ENCODE measurements around the gene RPS17.

Gene RPS17

GRCh38 chr15:82558502-82558901, 18.2 kb upstream of the RPS17 start:
- H3K4me1 Mint-ChIP-seq = no peaks in the 10 kb centered on the region
- H3K27me3 Mint-ChIP-seq = peaks cover 15% of the 10 kb centered on the region
- no peaks in the 10 kb centered on the region for H3K9me3 Mint-ChIP-seq
- DNase-seq (ENCODE audit: low spot score in 2 of 2) (no peak), ATAC-seq (replicated peaks; ENCODE audit: extremely low read depth, poor library complexity, severe bottlenecking) (no peak)
- H3K27ac Mint-ChIP-seq (ENCODE audit: low read depth) = no peak overlapping the region
- no peak overlapping the region for H3K4me3 Mint-ChIP-seq
- no peaks in the 10 kb centered on the region for H3K36me3 Mint-ChIP-seq (ENCODE audit: insufficient read depth)

DNA sequence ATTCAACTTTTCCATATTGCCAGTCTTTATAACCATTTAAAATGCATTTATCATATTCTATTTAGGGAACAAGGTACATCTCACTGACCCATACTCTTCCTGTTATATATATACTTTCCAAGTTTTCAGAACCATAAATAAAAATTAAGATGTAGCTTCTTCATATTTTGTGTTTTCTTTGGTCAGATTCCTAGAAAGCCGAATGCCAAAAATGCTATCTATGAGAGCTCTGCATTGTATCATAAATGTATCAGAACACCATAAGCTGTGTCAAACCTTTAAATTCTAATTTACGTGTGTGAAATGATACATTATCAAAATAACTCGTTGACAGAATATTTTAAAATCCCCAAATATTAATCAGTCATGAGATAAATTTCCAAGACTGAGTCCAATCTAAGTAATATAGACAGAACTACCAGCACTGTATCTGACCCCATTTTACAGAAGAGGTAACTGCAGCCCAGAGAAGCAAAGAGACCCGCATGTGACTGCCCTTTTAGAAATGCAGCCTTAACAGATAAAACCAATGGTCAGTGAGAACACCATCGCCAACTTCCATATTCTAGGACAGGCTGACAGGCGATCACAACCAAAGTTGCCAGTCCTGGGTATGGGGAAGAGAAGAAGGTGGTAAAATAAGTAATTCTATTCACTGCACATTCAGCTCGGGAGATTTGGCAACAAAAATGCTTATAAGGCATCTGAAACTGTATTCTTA, 16.2 kb upstream of the RPS17 start:
- H3K36me3 Mint-ChIP-seq (ENCODE audit: insufficient read depth) = no peaks in the 10 kb centered on the region
- peaks cover 31% of the 10 kb centered on the region for H3K27me3 Mint-ChIP-seq
- DNase-seq (ENCODE audit: low spot score in 2 of 2) (no peak), ATAC-seq (replicated peaks; ENCODE audit: extremely low read depth, poor library complexity, severe bottlenecking) (no peak)
- no peaks in the 10 kb centered on the region for H3K4me1 Mint-ChIP-seq
- no peak overlapping the region for H3K4me3 Mint-ChIP-seq
- no peaks in the 10 kb centered on the region for H3K9me3 Mint-ChIP-seq
- no peak overlapping the region for H3K27ac Mint-ChIP-seq (ENCODE audit: low read depth)

DNA sequence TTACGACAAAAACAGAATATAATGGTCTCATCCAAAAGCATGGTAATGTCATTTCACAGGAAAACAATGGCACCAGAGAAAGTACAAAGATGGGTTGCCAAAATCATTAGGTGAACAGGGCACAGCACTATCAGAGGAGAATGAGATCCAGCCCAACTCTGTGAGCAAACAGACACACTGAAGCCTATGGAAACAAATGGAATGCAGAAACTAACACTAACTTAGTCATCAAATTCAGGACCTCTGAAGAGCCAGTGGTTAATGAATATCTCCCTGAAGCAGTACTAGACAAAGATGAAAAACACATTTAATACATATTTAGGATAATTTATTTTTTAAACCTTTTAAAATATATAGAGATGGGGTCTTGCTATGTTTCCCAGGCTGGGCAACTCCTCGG, 14.6 kb upstream of the RPS17 start:
- Mint-ChIP-seq H3K27me3 (peaks cover 46% of the 10 kb centered on the region), H3K9me3 (no peaks in the 10 kb centered on the region), H3K4me3 (no peak overlapping the region), H3K27ac (ENCODE audit: low read depth) (no peak overlapping the region), H3K36me3 (ENCODE audit: insufficient read depth) (no peaks in the 10 kb centered on the region), H3K4me1 (no peaks in the 10 kb centered on the region)
- DNase-seq (ENCODE audit: low spot score in 2 of 2) (no peak), ATAC-seq (replicated peaks; ENCODE audit: extremely low read depth, poor library complexity, severe bottlenecking) (no peak)

DNA sequence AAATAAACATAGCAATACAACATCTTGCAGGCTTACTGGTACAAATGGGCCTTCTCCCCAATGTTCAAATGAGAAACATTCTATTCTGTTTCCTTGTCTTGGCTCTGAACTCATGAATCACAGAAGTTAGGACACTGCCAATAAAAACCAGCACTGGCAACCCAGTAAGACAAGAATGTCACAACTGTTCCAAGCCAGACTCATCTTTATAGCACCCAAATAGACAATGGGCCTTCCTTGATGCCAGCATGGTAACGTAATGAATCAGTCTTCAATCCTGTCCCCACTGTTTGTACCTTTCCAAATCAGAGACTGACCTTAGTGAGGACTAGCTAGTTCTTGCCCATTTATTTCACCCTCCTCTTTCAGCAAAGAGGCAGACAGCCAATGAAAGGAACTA, 14.1 kb upstream of the RPS17 start:
- H3K4me1 Mint-ChIP-seq = no peaks in the 10 kb centered on the region
- ATAC-seq (replicated peaks; ENCODE audit: extremely low read depth, poor library complexity, severe bottlenecking) (no peak), DNase-seq (ENCODE audit: low spot score in 2 of 2) (no peak)
- H3K36me3 Mint-ChIP-seq (ENCODE audit: insufficient read depth) = no peaks in the 10 kb centered on the region
- H3K27me3 Mint-ChIP-seq = peaks cover 48% of the 10 kb centered on the region
- no peak overlapping the region for H3K27ac Mint-ChIP-seq (ENCODE audit: low read depth)
- no peaks in the 10 kb centered on the region for H3K9me3 Mint-ChIP-seq
- H3K4me3 Mint-ChIP-seq = no peak overlapping the region

DNA sequence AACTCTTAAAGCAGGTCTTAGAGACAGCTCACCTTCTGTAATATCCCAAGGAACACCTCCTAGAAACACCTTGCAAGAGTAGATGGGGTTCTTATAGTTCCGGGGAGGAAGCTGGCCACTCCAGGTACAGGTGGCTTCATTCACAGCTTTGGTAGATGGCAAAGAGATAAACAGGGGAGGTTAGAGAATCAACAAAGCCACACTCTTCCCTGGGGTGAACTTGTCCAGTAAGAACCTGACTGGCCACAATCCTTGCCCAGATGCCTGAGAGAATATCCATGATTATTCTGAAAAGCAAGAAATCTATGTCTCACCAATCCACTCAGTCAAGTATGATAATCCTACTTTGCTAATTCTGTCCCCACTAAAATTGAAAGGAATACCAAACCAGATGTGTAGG, 13.6 kb upstream of the RPS17 start:
- H3K27ac Mint-ChIP-seq (ENCODE audit: low read depth) = no peak overlapping the region
- H3K27me3 Mint-ChIP-seq = peaks cover 48% of the 10 kb centered on the region
- no peak overlapping the region for H3K4me3 Mint-ChIP-seq
- DNase-seq (ENCODE audit: low spot score in 2 of 2) (no peak), ATAC-seq (replicated peaks; ENCODE audit: extremely low read depth, poor library complexity, severe bottlenecking) (no peak)
- H3K36me3 Mint-ChIP-seq (ENCODE audit: insufficient read depth) = no peaks in the 10 kb centered on the region
- H3K9me3 Mint-ChIP-seq = no peaks in the 10 kb centered on the region
- no peaks in the 10 kb centered on the region for H3K4me1 Mint-ChIP-seq

GRCh38 chr15:82552861-82553260, 12.6 kb upstream of the RPS17 start:
- Mint-ChIP-seq H3K4me3 (no peak overlapping the region), H3K27me3 (peaks cover 47% of the 10 kb centered on the region), H3K36me3 (ENCODE audit: insufficient read depth) (no peaks in the 10 kb centered on the region), H3K9me3 (no peaks in the 10 kb centered on the region), H3K27ac (ENCODE audit: low read depth) (no peak overlapping the region), H3K4me1 (no peaks in the 10 kb centered on the region)
- ATAC-seq (replicated peaks; ENCODE audit: extremely low read depth, poor library complexity, severe bottlenecking) (no peak), DNase-seq (ENCODE audit: low spot score in 2 of 2) (no peak)

DNA sequence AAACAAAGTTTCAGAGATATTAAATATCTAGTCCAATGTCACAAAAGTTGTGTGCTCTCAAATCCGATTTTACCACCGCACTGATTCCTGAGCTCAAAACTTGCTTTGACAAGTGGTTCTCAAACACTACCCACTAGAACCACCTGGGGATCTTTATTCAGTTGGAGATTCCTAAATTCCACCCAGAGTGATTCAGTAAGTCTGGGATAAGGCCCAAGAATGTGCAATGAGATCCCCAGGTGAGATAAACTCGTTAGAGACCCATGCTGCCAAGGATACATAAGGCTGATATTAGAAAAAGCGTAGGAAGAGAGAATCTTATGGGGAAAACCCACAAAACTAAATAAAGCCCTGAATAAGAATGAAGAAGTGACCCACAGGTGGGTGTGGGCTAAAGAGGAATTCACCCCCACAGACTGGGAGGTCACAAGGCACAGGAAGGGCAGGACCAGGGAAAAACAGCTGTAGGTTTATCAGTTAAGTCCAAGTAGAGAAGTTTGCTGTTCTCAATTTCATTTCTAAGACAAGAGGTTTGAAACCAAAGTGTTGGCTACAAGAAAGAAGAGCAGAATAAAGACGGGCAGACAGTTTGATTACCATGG, 11.5 kb upstream of the RPS17 start:
- Mint-ChIP-seq H3K9me3 (no peaks in the 10 kb centered on the region), H3K4me3 (no peak overlapping the region), H3K36me3 (ENCODE audit: insufficient read depth) (no peaks in the 10 kb centered on the region), H3K27ac (ENCODE audit: low read depth) (no peak overlapping the region), H3K27me3 (peaks cover 36% of the 10 kb centered on the region), H3K4me1 (no peaks in the 10 kb centered on the region)
- ATAC-seq (replicated peaks; ENCODE audit: extremely low read depth, poor library complexity, severe bottlenecking) (no peak), DNase-seq (ENCODE audit: low spot score in 2 of 2) (no peak)

- H3K36me3 Mint-ChIP-seq (ENCODE audit: insufficient read depth) = no peaks in the 10 kb centered on the region
- H3K9me3 Mint-ChIP-seq = no peaks in the 10 kb centered on the region
- ATAC-seq (replicated peaks; ENCODE audit: extremely low read depth, poor library complexity, severe bottlenecking) (no peak), DNase-seq (ENCODE audit: low spot score in 2 of 2) (no peak)
- no peak overlapping the region for H3K27ac Mint-ChIP-seq (ENCODE audit: low read depth)
- no peaks in the 10 kb centered on the region for H3K4me1 Mint-ChIP-seq
- peaks cover 46% of the 10 kb centered on the region for H3K27me3 Mint-ChIP-seq
- H3K4me3 Mint-ChIP-seq = no peak overlapping the region
These were observed 9.0 kb upstream of the RPS17 start for GRCh38 chr15:82549199-82549665.

DNA sequence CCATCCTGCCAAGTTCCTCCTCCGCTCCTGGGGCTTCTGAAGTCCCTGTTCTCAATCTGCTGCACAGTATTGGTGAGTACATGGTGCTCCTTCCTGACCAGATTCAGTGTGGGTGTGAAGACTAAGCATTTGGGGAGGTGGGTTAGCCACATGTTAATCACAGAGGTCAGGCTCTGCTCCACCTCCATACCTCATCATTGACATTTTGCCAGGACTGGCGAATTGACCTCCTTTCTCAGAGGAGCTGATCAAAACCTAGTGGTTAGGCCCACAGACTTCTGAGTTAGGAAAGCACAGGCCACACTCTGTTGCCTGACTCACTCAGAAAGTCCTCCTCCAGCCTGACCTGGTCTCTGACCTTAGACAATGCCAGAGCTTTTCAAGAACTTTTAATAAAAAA, 8.4 kb upstream of the RPS17 start:
- Mint-ChIP-seq H3K9me3 (no peaks in the 10 kb centered on the region), H3K27ac (ENCODE audit: low read depth) (no peak overlapping the region), H3K4me3 (no peak overlapping the region), H3K27me3 (peaks cover 46% of the 10 kb centered on the region), H3K36me3 (ENCODE audit: insufficient read depth) (no peaks in the 10 kb centered on the region), H3K4me1 (no peaks in the 10 kb centered on the region)
- no peak for ATAC-seq (replicated peaks; ENCODE audit: extremely low read depth, poor library complexity, severe bottlenecking)
- DNase-seq (ENCODE audit: low spot score in 2 of 2) = no peak

DNA sequence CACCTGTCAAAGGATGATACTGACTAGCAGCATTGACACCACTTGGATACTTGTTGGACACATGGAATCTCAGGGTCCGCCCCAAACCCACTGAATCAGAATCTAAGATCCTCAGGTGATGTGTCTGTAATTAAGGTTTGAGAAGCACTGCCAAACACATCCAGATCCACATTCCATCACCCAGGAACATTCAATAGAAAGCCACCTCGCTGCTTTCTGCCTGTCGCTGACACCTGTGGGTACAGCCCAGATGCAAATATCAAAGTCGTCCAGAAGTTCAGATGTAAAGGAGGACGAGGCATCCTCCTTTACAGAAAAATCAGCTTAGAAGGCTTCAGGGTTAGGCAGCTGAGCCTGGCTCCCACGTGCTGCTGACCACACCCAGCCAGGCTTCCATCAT, 5.2 kb upstream of the RPS17 start:
- H3K4me1 Mint-ChIP-seq = peaks cover 8% of the 10 kb centered on the region
- H3K4me3 Mint-ChIP-seq = no peak overlapping the region
- ATAC-seq (replicated peaks; ENCODE audit: extremely low read depth, poor library complexity, severe bottlenecking) (no peak), DNase-seq (ENCODE audit: low spot score in 2 of 2) (no peak)
- no peak overlapping the region for H3K27ac Mint-ChIP-seq (ENCODE audit: low read depth)
- no peaks in the 10 kb centered on the region for H3K9me3 Mint-ChIP-seq
- peaks cover 7% of the 10 kb centered on the region for H3K36me3 Mint-ChIP-seq (ENCODE audit: insufficient read depth)
- H3K27me3 Mint-ChIP-seq = peaks cover 23% of the 10 kb centered on the region

DNA sequence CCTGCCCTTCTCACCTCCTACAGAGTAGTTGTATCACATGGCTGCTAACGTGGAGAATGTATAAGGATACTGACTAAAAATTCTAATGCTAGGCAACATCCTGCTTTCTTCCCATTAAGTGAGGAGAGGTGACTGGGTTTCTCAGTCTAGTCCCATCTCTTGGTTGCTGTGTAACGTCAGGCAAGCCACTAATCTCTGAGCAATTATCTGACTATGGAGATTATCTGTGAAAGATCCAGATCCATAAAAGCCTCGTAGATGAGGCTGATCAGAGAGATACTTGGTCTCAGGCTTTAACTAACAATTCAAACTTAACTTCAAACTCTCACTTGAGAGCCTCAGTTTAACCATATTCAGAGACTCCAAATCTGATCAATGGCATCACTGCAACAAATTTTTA, 4.7 kb upstream of the RPS17 start:
- DNase-seq (ENCODE audit: low spot score in 2 of 2) (no peak), ATAC-seq (replicated peaks; ENCODE audit: extremely low read depth, poor library complexity, severe bottlenecking) (no peak)
- peaks cover 18% of the 10 kb centered on the region for H3K27me3 Mint-ChIP-seq
- H3K36me3 Mint-ChIP-seq (ENCODE audit: insufficient read depth) = peaks cover 11% of the 10 kb centered on the region
- H3K4me3 Mint-ChIP-seq = no peak overlapping the region
- peaks cover 8% of the 10 kb centered on the region for H3K4me1 Mint-ChIP-seq
- no peak overlapping the region for H3K27ac Mint-ChIP-seq (ENCODE audit: low read depth)
- H3K9me3 Mint-ChIP-seq = no peaks in the 10 kb centered on the region

GRCh38 chr15:82544431-82544830, 4.2 kb upstream of the RPS17 start:
- no peak overlapping the region for H3K27ac Mint-ChIP-seq (ENCODE audit: low read depth)
- H3K4me1 Mint-ChIP-seq = peaks cover 8% of the 10 kb centered on the region
- H3K9me3 Mint-ChIP-seq = no peaks in the 10 kb centered on the region
- no peak overlapping the region for H3K4me3 Mint-ChIP-seq
- peaks cover 14% of the 10 kb centered on the region for H3K27me3 Mint-ChIP-seq
- peaks cover 17% of the 10 kb centered on the region for H3K36me3 Mint-ChIP-seq (ENCODE audit: insufficient read depth)
- ATAC-seq (replicated peaks; ENCODE audit: extremely low read depth, poor library complexity, severe bottlenecking) = no peak
- DNase-seq (ENCODE audit: low spot score in 2 of 2) = no peak

DNA sequence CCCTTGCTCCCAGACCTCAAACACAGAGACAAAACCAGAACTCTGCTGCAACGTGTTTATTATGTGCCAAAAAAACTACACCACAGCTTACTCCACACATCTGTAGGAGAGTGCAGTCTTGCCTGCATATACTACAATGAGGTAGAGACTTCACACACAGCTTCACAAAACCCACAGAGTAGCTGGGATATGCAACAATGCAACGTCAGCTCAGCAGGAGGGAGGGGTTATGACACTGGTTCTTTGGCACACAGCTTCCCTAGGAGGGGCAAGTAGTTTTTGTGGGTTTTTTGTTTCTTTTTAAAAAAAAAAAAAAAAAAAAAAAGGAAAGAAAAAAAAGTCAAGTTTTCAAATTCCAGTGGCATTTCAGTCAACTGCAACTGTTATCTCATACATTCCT, 2.9 kb upstream of the RPS17 start:
- no peak overlapping the region for H3K27ac Mint-ChIP-seq (ENCODE audit: low read depth)

More for the DNA sequence above, 2.9 kb upstream of the RPS17 start:
- ATAC-seq (replicated peaks; ENCODE audit: extremely low read depth, poor library complexity, severe bottlenecking) = no peak
- Mint-ChIP-seq H3K36me3 (ENCODE audit: insufficient read depth) (peaks cover 28% of the 10 kb centered on the region), H3K27me3 (peaks cover 14% of the 10 kb centered on the region), H3K4me1 (peaks cover 21% of the 10 kb centered on the region), H3K9me3 (no peaks in the 10 kb centered on the region), H3K4me3 (no peak overlapping the region)
- DNase-seq (ENCODE audit: low spot score in 2 of 2) = no peak
